Activated CD8-positive, alpha-beta memory T cell treated with anti-CD3 and anti-CD28 coated beads, Interleukin-2, amount 50 U/mL, for 24 hours (primary cell): ENCODE results near the gene SNAPC3.
"Not testable (repeated sequence)": the region's sequence is repeated elsewhere in the genome, so short reads cannot be mapped to it uniquely, and the experiment has no call there.

Experiments
- DNase-seq: peaks from one replicate; pipeline ENCODE4 v3.0.0-alpha.2; 2020; ENCODE audit errors: extremely low read depth

The SNAPC3 gene

DNA sequence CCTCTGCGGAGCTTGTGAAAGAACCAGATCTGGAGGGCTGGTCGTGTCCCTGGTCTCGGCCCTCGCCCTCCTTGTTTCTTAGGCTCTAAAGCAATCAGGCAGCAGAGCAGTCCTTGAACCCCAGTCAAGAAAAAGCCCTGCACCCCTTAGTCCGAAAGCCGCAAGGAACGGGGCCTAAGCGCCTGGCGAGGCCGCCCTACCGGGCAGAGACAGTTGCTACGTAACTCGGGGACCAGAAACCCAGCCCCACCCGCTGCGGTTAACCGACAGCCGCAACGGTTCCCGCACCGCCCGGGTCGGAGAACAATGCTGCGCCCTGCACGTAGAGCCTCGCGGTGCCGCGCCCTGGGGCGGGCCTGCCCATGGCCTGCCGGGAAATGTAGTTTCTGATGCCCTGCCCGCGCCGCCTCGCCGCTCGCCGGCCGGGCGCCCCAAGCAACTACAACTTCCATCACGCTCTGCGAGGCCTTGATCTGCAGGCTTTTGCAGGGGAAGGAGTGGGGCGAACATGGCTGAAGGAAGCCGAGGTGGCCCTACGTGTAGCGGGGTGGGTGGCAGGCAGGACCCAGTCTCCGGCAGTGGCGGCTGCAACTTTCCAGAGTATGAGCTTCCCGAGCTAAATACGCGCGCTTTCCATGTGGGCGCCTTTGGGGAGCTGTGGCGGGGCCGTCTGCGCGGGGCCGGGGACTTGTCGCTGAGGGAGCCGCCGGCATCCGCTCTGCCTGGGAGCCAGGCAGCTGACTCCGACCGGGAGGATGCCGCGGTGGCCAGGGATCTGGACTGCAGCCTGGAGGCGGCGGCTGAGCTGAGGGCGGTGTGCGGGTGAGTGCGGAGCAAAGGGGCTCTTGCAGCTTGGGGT is at the start of gene SNAPC3:
TSS of gene SNAPC3 (plus strand) at position 505 of the 859 bp plus-strand sequence. CDS start at position 509, 4 bp downstream.
- peak; percentile 79 for DNase-seq

DNA sequence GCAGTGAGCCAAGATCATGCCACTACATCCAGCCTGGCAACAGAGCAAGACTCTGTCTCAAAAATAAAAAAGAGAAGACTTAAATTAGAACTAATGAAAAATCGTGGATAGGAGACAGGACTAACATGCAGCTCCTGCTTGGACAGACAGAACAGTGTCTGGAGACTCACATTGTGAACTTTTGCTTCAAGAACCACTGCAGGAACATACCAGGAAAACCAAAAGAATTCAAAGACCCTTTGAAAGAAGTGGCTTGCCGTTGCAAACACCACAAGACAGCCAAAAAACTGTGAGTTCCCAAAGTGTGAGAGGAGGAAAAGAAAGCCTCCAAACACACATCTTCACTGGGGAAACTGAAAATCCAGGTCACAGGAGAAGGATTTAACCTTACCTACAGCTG is 48.8 kb upstream of the SNAPC3 start:
- no peak for DNase-seq

DNA sequence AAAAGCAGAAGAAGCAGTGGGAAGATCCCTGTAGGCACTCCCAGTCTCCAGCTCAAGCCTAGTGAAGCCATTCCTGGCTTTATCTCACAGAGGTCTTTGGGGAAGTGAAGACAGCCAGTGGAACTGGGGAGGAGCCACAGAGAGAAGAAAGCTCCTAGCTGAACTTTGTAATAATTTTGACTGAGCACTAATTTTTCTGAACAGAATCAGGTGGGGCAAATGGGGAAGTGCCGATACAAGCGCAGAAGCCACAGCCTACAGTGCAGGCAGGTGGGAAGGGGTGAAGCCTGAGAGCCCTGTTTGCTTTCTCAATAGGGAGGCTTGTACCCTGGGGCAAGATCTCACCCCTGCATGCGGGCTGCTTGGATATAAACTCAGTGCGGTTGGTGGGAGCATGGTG is 48.4 kb upstream of the SNAPC3 start:
- DNase-seq: no peak

DNA sequence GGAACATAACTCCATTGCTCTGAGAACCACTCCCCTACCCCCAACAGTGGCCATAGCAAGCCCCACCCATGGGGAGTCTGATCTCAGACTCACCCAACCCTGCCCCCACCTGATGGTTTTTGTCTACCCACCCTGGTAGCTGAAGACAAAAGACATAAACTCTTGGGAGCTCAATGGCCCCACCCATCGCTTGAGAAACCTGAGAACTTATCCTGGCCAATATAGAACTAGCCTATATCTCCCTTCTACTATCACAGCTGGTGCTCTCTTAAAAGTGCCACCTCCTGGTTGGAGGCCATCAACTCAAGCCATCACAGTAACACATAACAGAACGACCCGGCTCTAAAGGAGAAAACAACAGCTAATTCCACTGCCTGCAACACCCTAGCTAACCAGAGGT is 47.9 kb upstream of the SNAPC3 start:
- DNase-seq: no peak

DNA sequence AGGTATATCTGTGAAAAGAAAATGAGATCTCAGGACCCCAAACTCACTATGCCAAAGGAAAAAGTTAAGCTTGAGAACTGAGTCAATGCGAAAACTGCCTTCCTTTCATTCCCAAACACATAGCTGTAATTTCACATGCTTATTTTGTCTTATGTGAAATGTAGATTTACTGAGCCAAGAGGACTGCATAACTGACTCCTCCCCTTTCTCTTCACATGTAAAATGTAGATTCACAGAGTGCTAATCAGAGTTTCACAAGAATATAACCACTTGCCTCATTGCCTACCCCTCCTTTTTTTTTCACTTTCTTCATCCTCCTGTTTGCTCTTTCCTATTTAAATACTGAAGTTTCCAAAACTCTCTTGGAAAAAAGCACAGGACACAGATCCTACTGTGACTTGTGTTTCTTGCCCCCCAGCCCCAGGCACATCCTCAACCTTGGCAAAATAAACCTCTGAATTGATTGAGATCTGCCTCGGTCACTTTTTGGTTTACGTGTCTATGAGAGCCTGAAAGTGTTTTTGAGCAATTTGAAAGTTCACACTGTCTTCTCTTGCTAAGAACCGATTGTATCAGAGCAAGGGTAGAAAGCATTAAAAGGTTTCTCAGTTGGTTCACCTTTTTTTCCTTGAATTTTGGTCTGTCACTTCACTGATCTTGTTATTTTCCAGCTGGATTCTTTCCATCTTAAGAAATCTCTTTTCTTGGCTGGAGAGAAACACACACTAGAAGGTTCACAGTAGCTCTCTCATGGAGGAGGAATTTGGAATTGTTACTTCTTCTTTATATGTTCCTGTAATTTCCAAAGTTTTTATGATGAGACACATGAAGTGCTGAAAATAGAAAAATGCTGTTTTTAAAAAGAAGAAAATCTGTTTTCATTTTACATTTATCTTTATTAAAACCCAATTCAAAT is 44.8 kb upstream of the SNAPC3 start:
- no peak for DNase-seq

DNA sequence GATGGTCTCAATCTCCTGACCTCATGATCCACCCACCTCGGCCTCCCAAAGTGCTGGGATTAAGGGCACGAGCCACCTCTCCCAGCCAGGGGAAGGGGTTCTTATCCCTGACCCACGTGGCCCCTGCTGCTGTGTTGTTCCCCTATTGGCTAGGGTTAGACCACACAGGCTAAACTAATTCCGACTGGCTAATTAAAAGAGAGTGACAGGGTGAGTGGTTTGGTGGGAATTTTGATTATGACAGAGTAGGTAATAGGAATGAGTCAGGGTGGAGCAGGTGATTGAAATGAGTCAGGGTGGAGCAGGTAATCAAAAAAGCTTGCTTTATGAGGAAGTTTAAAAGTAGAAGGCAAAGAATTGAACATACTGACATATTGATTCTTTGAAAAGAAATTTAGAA is 43.4 kb upstream of the SNAPC3 start:
- DNase-seq: not testable (repeated sequence)

DNA sequence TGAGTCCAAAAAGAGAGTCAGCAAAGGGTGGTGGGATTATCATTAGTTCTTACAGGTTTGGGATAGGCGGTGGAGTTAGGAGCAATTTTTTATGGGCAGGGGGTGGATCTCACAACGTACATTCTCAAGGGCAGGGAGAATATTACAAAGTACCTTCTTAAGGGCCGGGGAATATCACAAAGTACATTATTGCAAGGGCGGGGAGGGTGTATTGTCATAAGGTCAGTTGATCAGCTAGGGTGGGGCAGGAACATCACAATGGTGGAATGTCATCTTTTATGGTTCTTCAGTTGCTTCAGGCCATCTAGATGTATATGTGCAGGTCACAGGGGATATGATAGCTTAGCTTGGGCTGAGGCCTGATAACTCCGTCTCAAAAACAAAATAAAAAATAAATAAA is 42.8 kb upstream of the SNAPC3 start:
- not testable (repeated sequence) for DNase-seq

DNA sequence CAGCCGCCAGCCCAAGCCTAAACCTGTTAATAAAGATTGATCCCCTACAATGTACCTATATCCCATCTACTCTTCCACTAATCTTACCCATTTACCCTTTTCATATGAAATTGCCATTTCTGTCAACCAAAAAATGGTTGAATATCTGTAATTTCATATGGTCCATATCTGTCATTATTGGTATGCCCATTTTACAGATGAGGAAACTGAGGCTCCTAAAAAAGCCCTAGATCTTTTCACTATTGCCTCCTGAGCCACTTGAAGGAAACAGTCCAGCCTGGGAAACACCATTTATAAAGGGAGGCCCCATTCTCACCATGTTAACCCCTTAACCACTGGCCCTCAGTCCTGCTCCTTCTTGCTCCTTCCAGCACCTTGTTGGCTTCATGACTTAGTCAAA is 41.2 kb upstream of the SNAPC3 start:
- no peak for DNase-seq

DNA sequence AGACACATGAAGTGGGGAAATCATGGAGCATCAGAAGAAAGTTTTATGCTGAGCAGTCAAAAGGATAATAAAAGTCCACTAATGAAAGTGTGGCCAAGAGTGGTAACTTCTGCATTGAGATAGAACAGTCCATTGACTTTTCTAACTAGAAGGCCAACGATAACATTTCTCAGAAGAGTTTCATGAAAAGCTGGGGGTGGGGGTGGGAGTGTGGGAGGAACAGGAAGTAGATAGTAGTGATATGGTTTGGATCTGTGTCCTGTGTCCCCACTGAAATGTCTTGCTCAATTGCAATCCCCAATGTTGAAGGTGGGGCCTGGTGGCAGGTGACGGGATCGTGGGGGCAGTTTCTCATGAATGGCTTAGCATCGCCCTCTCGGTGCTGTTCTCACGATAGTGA is 36.2 kb upstream of the SNAPC3 start:
- no peak for DNase-seq

DNA sequence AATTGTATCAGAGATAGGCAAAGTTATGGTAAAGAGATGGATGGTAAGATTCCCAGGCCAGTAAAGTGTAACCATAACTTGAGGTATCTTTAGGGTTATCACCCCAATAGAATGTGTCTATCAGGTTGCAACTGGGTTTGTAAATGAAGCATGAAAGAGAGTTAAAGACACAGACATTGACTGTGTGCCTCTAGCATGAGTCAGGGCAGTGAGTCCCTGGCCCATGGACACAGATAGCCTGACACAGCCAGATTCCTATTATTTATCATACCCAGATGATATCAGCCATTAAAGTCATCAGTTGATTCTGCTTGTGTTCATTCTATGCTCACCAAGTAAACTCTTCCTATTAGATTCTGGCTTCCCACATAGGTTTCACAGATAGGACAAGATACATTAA is 33.5 kb upstream of the SNAPC3 start:
- DNase-seq: no peak

DNA sequence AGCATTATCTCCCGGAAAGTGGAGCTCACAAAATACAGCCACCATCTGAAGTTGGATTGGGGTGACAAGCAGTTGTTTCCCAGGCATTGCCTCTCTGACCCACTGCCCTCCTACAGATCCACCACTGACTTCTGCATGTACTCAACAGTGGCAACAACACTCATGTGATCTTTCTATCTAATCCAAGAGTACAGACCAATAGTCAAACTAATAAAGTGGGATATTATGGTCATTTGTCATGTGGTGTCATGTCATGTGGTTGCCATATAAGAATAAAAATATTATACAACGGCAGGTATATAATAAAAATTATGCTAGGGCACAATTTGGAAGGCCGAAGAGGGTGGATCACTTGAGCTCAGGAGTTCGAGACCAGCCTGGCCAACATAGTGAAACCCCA is 33.0 kb upstream of the SNAPC3 start:
- DNase-seq: no peak

DNA sequence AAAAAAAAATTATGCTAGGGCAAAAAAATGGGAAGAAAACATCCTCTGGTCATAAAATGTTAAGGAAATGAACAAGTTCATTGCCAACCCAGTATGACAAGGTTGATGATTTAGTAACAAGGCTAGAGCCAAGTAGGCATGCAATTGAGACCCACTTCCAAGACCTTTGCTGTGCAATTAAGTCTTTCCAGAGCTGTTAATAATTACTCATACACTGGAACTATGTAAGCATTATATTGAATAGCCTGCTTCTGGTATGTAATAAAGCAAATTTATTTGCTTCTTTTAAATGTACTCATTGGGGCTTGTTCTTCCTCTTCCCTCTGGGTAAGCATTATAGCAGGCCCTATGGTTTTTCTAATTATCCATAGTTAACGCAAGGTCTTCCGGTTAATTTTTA is 32.5 kb upstream of the SNAPC3 start:
- no peak for DNase-seq

DNA sequence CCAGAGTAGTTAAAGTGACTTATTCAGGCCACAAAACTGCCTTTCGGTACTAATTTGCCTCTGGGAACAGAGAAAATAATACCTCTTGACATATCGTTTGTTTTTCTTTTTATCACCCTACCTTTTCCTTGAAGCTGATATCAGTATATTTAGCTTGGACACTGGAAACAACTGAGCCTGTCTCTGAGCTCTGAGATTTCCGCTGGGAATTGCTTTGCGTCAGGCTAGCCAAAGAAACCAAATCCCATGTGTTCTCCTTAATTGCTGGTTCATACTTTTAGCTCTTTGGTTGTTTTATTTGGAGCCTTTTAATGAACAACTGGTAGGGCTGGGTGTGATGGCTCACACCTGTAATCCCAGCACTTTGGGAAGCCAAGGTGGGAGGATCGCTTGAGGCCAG is 30.3 kb upstream of the SNAPC3 start:
- DNase-seq: no peak

DNA sequence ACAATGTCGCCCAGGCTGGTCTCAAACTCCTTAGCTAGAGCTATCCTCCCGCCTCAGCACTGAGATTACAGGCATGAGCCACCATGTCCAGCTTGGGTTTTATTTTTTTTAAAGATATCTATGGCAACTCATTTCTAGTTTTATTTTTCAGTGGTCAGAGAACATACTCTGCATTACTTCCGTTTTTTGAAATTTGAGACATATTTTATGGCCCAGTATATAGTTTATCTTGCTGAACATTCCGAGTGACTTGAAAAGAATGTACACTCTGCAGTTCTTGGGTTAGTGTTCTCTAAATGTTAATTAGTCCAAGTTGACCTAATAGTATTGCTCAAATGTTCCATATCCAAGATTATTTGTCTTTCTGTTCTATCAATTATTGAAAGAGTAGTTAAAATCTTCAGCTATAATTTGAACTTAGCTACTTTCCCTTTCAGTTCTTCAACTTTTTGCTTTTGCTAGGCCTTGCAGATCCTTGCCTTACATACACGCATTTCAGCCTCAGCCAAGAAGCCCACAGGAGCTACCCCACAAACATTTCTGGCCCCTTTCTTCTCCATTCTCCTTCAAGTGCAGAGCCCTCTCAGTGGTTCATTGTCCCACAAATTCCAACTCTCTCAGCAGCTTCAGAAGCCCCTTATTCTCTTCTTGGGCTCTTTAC is 22.3 kb upstream of the SNAPC3 start:
- DNase-seq: no peak

DNA sequence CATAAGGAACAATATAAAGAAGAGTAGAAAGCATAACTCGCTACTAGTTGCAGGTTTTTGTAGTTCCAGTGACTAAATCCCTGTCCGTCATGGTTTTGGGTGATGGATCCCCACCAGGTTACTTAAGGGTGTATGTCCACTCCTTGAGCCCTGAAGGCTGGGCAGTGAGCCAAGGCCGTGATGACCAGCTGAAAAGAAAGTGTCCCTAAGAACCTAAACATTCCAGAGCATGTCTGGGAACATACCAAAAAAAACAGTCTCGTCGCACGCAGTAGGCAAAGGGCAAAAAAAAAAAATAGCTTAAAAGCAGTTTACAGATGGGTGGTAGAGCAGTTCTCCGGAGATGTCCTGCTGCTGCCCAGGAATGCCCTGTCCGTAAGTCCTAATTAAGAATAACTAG is 21.4 kb upstream of the SNAPC3 start:
- DNase-seq: no peak

DNA sequence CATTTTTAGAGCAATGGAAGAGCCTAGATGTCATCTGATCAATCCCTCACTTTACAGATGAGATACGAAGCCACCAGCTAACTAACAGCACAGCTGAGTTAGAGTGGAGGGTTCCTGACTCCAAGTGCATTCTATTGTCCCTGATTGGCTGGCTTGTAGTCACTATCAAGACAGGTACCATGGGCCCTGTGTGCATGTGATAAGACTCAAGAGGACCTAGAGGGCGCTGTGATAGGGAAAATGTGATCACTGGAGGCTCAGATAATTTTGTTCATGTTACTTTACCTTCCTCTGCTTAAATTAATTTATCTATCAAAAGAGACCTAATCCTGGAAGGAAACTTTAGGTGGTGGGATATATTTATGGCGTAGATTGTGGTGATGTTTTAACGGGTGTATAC is 19.5 kb upstream of the SNAPC3 start:
- no peak for DNase-seq

DNA sequence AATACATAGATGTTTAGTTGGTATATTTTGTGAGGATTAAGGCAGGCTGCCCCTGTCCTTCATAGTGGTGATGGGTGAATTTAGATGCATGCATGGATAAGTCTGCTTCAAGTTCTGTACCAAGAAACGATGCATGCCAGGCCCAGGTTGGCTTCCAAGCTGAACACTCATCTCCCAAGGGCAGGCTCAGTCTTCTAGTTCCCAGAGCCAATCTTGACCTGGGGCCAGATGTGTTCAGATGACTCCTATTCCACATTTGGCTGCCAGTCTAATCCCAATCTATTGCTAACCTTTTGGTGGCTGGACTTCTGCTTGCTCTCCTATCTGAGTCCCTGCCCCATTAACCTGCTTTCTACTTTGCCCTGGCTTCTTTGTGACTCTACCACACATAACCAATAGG is 18.5 kb upstream of the SNAPC3 start:
- DNase-seq: no peak

DNA sequence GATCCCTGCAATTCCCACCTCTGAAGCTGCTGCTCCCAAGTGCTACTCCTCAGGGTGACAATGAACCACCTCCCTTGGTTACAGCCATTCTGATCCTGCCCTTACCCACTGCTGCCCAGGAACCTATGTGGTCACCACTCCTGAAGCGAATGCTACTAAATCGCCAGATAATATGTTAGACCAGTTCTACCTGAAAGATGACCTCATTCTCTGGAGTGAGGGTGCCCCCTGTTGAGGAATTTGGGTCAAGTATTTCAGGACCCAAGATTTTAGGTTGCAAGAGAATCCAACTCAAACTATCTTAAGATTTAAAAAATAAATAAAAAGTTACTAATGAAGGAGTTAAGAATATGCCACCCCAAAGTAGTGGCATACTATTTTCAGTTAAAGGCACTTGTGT is 5.8 kb upstream of the SNAPC3 start:
- no peak for DNase-seq

DNA sequence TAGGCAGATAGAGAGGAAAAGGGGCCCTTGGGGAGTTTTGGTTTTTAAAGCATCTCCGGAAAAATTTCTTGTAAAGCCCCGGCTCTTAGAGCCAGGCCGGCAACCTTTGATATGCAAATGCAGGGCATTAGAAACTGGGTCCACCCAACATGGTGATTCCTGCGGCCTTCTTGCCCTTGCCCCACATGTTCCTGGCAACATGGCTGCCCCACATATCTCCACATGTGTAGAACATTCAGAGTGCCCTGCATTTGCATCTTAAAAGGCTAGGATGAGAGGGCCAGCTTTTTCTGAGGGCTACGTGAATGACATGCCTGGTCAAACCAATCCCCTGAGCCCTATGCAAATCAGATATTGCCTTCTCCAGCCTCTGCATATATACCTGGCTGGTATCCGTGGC is 5.0 kb upstream of the SNAPC3 start:
- no peak for DNase-seq

DNA sequence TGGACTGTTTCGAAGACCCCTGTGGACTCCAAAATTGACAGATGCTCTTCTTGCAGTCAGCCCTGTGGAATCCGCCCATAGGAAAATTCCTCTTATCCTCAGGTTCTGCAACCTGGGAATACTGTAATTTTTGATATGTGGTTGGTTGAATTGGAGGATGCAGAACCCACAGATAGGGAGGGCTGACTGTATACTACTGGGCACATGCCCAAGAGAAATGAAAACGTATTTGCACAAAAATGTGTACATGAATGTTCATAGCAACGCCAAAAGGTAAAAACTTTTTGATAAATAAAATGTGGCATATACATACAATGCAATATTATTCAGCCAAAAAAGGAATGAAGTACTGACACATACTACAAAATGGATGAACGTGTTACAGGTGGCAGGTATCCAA is 1.9 kb upstream of the SNAPC3 start:
- no peak for DNase-seq

DNA sequence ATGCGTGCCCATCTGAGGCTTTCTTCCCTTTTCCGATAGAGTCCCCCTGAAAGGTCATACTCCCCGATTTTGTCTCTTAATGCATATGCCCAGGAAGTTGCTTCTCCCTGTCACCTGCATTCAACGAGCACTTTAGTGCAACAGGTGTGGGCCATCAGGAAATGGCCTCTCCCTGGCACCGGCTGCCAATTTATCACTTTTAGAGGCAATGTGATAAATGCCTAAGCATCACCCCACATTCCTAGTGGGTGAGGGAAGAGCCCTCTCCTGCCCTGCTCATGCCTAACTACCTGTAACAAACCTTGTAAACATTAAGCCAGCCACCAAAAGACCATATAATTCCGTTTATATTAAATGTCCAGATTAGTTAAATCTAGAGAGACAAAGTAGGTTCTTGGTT is 1.1 kb upstream of the SNAPC3 start:
- no peak for DNase-seq

DNA sequence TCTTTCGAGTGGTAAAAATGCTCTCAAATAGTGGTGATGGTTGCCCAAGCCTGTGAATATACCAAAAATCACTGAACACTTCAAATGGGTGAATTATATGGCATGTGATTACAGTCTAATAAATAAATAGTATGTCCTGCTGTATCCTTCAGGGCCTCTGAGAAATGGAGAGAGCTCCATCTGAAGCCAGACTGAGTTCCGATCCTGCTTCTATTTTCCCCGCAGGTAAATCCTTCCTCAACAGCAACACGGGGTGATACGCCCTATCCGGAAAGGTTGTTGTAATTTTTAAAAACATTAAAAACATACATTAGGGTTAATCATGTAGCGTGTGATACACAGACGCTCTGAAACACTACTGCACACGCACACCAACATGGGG is 695 bp upstream of the SNAPC3 start:
- no peak for DNase-seq
